Measurements from ENCODE around the gene LEMD1.
A peak's percentile ranks its signal among the peaks of the same experiment; 100 is the strongest.
"Not testable (repeated sequence)": the region's sequence is repeated elsewhere in the genome, so short reads cannot be mapped to it uniquely, and the experiment has no call there.

The LEMD1 gene

DNA sequence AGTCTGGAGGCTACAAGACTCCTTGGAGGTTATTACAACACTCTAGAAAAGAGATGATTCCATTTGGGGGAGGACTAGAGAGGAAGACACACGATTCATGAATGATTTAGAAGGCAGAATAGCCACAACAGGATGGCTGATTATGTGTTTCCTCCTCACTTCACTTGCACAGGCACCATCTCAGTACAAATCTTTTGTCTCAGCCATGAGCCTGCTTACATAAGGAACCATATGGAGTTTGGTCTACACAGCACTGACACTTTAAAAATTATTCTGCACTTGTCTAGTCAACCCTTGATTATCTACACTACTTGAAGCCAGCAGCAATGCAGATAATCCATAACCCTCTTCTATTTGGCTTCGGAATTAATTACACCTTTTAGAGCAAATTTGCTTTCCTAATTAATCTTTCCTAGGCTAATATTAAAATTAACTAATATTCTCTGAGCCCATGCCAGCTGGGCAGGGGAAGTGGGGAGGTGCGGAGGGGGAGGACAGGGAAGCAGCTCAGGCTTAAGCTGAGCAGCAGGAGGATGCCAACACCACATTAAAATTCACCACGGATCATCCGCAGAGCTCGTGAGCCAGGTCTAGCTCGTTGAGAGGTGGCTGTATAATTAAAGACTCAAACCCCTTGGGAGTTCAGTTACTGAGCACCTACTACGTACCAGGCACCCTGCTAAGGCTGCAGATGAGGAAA lies 3.2 kb upstream of the LEMD1 start:
- DNase-seq = no peak

DNA sequence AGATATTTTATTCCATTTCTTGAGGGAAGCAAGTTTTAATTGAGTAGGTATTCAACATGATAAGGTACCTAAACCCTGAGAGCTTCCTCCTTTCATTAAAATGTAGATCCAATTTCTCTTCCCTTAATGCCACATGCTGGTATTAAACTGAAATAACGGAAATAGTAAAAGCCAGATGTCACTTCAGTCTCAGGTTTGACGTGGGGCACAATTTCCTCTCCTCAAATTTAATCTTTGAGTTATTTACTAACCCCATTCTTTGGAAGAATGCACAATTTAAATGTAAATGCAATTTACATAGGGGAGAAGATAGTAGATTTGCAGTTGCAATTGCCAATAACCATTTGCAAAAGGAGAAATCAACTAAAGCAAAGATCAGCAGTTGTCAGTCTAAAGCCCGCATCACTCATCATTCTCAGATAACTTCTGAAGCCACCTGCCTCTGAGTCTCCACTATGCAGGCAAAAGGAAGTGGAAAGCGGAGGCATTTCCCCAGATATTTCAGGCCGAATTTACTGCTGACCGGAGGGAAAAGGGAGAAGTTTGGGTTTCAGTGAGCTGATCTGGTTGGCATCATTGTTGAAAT lies 2.1 kb upstream of the LEMD1 start:
- no peak for DNase-seq

DNA sequence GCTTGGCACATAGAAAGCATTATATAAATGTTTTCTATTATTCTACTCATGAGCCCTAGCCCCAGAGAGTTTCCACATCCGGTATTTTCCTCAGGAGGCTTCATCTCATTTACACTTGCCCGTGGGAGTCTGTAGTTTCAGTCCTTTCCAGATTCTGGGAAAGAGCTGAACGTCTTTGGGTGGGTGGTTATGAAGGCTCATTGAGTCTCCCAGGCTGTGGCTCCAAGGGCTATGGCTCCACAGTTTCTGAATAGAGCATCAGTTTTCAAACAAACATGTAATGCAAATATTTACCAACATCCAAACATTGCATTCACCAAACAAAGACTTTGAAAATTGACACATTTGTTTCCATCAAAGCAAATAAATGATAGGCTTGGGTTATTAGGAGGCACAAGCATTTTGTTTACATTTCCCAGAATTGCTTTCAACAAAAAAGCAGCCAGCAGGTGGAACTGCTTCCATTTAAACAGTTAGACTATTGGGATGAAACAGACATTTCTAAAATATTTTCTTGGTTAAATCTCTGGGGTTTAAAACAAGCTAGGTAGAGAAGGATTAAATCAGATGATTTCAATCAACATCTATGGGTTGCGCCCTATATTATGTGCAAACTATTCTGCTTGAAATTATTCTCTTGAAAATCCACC lies 1.3 kb upstream of the LEMD1 start:
- no peak for DNase-seq

DNA sequence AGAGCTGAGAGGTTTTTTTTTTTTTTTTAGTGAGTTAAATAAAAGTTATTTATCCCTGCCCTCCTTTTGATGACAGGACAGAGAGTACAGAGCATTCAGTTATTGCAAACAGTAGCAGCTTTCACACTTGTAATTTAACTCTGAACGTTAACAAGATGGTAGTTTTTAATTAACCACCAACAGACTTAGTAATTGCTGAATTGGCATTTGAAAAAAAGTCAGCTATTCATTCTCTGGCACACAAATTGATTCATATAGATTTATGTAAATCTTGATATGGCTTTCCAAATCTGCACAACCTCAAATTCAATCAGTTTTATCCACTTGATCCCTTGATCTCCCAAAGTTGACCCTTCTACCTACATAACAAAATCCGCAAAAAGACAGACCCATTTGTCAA lies 918 bp downstream of the LEMD1 start:
- no peak for DNase-seq

DNA sequence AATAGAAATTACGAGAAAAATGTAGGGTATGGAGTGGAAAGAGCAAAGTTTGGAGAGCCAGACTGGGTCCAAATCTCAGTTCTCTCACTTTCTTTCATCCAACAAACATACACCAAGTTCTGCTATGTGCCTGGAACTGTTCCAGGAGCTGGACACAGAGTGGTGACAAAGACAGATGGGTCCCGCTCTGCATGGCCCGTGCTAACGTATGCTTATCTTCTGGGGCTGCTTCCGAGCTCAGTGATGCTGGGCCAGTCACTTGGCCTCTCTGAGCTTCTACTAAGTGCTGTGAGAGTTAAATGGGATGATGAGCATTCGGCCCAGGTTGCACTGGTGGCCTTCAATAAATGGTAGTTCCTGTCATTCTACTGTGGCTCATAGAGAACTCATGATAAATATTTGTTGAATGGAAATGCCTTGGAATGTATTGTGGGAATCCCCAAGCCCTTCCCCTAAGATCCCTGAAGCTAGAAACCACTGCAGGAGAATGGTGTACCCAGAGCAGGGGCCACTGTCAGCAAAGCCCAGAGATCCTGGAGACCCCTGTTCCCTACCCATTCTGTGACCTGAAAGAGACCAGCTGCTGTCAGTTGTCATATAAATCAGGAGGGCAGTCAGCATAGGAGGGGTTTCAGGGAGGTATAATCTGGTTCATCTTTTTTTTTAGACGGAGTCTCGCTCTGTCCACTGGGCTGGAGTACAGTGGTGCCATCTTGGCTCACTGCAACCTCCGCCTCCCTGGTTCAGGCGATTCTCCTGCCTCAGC lies 3.8 kb downstream of the LEMD1 start:
- no peak for DNase-seq

DNA sequence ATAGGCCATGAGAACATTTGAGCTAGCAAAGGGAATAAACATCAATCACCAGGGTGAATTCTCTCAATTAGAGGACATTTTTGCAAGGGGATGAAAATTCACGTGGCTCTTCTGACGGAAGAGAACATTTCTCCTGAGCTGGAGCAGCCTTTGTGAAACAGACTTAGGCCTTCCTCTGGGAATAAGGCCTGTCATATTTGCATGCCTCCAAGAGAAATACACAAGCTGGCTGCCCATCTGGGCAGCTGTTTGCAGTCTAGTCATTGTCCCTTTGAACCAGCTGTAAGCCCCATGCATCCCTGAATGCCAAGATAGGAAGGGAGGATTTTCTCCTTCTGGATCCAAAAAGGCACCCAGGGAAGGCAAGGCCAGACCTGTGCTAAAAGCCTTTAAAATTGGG lies 5.5 kb downstream of the LEMD1 start:
- DNase-seq = no peak

DNA sequence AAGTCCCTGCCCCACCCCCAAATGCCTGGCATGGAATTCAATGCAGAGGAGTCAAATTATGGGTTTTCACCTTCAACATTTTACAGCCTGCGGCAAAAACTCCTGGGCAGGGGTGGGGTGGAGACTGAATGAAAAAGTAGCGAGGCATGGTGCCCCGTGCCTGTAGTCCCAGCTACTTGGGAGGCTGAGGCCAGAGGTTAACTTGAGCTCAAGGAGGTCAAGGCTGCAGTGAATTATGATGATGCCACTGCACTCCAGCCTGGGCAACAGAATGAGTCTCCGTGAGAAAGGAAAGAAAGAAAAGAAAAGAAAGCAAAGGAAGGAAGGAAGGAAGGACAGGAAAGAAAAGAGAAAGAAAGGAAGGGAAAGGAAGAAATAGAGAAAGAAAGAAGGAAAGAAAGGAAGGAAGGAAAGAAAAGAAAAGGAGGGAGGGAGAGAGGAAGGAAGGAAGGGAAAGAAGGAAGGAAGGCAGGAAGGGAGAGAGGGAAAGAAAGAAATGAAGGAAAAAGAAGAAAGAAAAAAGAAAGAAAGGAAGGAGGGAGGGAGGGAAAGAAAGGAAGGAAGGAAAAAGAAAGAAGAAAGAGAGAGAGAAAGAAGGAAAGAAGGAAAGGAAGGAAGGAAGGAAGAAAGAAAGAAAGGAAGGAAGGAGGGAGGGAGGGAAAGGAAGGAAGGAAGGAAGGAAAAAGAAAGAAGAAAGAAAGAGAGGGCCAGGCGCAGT lies 11.1 kb downstream of the LEMD1 start:
- DNase-seq = no peak

DNA sequence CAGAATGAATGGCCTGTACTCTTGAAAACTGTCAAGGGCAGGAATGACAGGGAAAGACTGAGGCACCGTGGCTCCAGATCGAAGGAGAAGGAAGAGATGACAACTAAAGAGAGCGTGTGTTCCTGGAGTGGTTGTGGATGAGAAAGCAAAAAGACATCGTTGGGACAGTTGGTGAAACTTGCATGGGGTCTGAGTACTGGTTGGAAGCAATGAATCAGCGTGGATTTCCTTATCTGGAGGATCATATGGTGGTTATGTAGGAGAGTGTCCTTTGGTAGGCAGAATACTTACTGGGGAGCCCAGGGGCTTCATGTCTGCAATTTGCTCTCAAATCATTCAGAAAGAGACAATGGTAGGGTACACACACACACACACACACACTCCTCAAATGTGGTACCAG lies 13.9 kb downstream of the LEMD1 start:
- no peak for DNase-seq

DNA sequence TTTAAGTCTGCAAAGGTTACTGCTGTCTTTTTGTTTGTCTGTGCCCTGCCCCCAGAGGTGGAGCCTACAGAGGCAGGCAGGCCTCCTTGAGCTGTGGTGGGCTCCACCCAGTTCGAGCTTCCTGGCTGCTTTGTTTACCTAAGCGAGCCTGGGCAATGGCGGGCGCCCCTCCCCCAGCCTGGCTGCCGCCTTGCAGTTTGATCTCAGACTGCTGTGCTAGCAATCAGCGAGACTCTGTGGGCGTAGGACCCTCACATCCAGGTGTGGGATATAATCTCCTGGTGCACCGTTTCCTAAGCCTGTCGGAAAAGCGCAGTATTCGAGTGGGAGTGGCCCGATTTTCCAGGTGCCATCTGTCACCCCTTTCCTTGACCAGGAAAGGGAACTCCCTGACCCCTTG lies 15.6 kb downstream of the LEMD1 start:
- DNase-seq = not testable (repeated sequence)

DNA sequence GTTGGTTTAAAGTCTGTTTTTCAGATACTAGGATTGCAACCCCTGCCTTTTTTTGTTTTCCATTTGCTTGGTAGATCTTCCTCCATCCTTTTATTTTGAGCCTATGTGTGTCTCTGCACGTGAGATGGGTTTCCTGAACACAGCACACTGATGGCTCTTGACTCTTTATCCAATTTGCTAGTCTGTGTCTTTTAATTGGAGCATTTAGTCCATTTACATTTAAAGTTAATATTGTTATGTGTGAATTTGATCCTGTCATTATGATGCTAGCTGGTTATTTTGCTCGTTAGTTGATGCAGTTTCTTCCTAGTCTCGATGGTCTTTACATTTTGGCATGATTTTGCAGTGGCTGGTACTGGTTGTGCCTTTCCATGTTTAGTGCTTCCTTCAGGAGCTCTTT lies 17.4 kb downstream of the LEMD1 start:
- not testable (repeated sequence) for DNase-seq

DNA sequence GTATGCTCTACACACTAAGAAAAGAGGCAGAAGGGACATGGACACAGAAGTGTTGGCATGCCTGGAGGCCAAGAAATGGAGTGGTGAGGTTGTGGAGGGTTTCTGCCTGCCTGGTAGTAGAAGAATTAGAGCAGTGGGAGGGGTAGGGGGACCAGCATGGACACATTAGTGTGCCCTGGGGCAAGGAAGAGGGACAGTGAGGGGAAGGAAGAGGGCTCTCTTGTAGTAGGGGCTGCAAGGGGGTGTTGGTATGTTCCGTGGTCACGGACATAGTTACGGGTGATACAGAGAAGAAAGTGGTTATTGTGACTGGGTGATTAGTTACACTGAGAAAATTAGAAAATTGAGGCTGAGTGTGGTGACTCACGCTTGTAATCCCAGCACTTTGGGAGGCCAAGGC lies 23.3 kb downstream of the LEMD1 start:
- DNase-seq = no peak

DNA sequence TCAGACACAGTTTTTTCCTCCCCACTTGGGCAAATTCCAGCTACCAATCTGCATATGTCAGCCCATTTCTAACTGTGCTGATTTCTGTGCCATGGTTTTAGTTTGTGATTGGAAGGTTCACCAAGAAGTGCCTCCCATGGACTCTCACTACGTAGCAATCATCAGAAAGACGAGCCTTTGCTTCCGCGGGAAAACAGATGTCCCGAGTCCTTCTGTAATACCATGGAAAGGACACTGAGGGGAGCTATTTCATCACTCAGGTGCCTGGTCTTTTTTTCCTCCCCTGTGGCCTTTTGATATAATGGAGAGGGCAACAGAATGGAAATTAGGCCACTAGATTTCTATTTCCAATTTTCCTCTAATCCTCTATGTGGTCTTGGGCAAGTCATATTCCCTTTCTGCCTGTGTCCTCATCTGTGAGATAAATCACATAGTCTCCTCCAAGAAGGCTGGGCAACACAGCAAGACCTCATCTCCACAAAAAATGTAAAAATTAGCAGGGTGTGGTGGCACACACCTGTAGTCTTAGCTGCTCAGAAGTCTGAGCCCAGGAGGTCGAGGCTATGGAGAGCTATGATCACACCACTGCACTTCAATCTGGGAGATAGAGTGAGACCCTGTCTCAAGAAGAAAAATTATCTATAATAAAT lies 24.8 kb downstream of the LEMD1 start:
- DNase-seq = peak; percentile 8 to 18

DNA sequence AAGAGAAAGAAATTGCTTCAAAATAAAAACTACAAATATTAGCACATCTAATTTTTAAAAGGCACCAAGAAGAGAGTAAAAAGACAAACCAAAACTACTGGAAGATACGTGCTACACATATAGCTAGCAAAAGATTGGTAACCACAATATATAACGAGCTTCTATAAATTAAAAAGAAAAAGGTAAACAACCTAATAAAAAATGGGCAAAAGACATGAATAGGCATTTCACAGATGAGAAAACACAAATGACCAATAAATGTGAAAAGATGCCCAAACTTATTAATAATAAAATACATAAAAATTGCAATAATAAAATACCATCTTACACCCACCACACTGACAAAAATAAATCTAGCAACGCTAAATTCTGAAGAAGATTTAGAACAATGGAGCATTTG lies 26.2 kb downstream of the LEMD1 start:
- no peak for DNase-seq

DNA sequence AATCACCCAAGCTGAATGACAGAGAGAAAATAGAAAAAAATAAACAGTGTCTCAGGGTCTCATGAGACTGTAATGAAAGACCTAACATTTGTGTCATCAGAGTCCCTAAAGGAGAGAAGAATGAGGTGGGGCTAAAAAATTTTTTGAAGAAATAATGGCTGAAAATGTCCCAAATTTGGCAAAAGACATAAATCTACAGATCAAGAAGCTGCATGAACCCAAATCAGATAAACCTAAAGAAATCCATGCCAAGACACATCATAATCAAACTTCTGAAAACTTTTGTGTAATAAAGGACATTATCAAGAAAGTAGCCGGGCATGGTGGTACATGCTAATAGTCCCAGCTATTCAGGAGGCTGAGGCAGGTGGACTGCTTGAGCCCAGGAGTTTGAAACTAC lies 29.2 kb downstream of the LEMD1 start:
- no peak for DNase-seq

DNA sequence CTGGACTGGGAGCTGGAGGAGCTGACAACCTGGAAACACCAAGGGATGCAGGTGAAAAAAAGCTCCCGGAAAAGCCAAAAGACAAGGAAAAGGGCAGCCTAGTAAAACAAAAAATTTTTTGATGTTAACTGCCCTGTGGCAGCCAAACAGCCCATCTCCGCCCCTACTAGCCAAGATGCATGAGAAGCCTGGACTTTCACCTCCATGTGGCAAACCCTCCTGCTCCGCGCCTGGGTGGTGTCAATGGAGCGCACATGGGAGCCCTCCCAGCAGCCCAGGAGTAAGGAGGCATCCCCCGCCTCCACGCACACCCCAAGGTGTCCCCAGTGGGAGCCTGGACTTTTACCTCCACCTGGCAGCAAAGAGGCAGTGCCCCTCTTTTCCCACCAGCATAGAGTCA lies 30.5 kb downstream of the LEMD1 start:
- no peak for DNase-seq

DNA sequence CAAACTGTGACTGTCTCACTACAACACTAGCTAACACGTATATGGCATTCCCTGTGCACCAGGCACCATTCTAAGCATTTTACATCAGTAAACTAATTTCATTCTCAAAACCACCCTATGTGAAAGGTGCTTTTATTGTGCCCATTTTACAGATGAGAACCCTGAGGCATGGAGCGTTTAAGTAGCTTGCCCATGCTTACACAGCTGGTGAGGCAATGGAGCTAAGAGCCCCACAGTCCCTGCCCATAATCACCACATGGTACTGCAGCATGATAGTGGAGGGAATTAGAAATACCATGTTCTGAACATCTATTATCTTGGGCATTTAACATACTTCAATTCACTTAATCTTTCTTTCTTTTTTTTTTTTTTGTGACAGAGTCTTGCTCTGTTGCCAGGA lies 34.0 kb downstream of the LEMD1 start:
- DNase-seq = no peak

DNA sequence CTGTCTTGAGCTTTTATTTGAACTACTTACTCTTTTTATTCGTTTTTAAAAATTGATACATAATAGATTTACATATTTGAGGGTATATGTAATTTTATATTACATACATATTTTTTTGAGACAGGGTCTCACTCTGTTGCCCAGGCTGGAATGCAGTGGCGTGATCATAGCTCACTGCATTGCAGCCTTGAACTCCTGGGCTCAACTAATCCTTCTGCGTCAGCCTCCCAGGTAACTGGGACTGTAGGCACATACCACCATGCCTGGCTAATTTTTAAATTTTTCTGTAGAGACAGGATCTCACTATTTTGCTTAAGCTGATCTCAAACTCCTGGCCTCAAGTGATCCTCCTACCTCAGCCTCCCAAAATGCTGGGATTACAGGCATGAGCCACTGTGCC lies 38.9 kb downstream of the LEMD1 start:
- not testable (repeated sequence) for DNase-seq

DNA sequence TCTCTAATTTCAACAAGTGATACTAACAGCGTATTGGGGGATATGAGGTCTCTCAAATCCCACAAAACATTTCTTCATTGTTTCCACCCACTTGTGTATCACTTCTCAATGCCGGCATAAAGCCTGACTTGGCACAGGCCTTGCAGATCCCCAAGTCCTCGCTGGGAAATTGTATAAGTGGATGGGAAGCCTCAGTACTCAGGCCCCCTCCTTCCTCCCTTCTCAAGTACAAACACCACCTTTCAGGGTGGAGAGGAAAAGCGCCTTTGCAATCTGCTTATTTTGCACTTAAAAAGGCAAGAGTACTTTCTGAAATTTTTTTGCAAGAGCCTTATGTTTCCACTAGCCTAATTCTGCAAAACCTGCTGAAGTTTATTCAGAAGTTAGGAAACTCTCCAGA lies 39.3 kb downstream of the LEMD1 start:
- no peak for DNase-seq

DNA sequence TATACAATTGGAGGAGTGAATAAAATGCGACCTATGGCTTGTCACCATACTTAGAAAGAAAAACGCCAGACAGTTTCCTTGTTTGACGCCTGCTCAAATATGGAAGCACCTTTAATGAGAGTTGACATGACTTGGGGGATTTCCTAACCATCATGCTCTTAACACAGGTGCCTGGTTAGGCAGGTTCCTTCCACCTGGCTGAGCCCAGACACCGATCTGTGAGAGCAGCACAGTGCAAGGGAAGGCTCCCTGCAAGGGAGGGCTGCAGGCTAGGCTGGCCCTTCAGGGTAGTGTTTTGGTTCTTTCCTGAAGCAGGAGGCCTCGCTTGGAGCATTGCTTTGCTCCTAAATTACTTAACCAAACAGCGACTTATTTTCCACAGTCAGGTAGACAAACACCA lies 40.6 kb downstream of the LEMD1 start:
- no peak for DNase-seq

DNA sequence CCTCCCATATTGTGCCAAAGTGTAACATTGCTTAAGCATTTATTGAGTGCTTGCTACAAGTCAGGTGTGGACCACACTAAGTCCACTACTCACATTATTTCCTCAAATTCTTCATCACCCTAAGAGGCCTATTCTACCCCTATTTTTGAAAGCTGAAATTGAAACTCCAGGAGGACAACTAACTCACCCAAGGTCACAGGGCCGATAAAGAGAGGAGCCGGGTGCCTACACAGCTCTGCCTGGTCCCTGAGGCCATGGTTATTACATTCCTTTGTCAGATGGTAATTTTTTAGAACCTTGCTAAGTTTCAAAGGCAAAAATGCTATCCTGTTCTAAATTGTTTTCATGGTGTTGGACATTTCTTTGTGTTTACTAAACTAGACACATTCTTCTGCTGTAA lies 41.0 kb downstream of the LEMD1 start:
- DNase-seq = no peak

DNA sequence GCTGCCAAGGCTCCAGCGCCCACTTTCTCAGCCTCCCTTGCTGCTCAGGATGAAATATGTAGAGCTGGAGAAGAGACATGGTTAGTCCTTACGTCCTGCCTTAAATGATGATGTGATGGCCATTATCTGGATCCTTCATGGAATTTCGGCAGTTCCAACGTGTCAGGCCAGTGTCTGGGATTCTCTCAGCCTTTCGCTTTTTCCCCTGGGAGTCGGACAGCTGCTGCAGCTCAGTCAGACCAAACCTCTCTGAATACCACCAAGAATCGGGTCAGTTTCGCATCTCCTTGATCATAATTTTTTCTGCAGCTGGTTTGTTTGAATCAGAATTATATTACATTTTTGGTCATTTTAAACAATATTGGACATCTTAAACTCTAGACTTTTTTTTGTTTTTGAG lies 42.8 kb downstream of the LEMD1 start:
- DNase-seq = no peak

DNA sequence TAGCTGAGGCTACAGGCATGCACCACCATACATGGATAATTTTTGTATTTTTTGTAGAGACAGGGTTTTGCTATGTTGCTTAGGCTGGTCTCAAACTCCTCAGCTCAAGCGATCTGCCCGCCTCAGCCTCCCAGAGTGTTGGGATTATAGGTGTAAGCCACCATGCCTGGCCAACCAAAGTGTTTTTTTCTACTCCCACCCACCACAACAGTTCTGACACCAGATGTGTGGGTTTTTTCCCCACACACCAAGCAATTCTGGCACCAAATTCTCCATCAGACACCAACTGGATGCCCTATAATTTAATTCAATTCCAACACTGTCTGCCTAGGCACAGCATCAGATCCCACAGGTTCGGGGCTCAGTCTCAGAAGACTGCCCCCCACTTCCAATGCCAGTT lies 44.5 kb downstream of the LEMD1 start:
- no peak for DNase-seq

DNA sequence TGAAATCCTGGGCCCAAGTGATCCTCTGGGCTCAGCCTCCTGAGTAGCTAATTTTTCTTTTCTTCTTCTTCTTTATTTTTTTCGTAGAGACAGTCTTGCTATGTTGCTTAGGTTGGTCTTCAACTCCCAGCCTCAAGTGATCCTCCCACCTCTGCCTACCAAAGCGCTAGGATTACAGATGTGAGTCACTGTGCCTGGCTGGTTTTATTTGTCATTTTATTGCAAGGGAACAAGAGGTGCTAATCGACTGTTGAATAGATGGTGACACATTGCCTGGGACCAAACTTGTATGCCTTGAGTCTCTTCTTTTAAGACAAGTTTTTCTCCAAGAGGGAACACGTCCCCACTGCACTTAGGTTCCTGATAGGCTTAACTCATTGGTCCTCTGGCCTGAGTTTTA lies 45.1 kb downstream of the LEMD1 start:
- DNase-seq = no peak

All from activated CD4-positive, alpha-beta T cell treated with anti-CD3 and anti-CD28 coated beads, Interleukin-2, amount 50 U/mL, for 48 hours (primary cell).